Stimulated activated CD8-positive, alpha-beta memory T cell treated with anti-CD3 and anti-CD28 coated beads, Interleukin-7, amount 100 ng/mL, for 24 hours (primary cell): ENCODE measurements around the gene SIK3.
"Not testable (repeated sequence)": the region's sequence is repeated elsewhere in the genome, so short reads cannot be mapped to it uniquely, and the experiment has no call there.

ENCODE experiments used
- DNase-seq: peaks from one replicate; pipeline ENCODE4 v3.0.0-alpha.2; 2020; ENCODE audit warnings: low read depth

The SIK3 gene

DNA sequence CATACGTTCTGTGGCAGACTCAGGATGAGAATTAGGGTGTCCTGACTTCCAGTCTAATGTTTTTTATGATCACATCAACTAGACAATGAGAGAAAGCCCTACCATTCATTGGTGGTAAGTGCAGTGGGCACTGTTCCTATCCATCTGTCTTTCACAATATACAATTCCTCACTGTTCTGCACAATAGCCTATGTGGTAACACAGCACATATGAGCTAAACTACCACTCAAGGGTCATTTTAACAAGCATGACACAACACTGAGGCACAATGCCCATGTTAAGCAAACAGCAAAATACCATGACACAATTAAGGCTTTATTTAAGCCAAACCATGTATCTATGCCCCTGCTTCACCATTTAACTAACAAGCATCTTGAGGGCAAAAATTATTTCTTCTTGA lies 52.3 kb downstream of the SIK3 start:
- no peak for DNase-seq

DNA sequence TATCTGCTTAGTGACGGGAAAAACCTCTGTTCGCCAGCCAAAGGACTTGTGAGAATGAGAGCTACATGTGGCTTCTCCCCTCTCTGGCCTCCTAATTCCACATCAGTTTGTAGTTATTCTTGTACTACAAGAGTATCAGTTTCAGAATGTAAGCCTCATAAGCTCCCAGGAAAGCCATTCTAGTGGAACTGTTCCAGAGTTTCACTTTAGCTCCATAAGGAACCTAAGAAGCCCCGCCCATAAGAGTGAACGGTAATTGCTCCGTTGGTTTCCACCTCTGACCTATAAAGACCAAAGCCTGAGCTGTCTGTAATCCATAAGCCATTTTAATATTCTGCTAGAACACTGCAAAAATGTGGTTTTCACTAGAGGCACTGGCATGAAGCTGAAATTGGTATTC lies 53.0 kb downstream of the SIK3 start:
- DNase-seq = no peak

DNA sequence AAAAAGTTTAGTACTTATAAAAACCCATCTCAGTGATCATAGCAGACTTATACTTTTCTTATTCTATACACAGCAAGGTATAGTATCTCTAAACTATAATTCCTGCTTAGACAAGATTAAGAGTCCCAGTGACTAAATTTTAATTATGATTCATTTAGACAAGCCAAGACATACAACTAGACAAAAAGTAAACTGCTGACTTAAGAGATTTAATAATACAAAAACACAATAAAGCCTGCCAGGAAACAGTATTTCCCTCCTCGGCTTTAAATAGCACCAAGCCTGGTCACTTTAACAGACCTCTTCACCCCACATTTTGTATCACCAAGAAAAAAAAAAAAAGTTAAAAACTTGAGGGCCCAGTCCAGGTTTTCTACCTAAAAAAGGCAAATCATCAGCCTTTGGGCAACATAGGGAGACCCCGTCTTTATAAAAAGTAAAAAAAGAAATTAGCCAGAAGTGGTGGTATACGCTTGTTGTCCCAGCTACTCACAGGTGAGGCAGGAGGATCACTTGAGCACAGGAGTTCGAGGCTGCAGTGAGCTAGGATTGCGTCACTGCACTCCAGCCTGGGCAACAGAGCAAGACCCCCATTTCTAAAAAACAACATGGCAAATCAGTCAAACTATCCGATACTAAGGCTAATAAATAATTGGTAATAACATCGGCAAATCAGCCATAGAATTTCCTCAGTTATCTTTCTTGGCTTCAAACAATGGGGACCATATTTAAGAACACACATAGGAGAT lies 53.8 kb downstream of the SIK3 start:
- no peak for DNase-seq

DNA sequence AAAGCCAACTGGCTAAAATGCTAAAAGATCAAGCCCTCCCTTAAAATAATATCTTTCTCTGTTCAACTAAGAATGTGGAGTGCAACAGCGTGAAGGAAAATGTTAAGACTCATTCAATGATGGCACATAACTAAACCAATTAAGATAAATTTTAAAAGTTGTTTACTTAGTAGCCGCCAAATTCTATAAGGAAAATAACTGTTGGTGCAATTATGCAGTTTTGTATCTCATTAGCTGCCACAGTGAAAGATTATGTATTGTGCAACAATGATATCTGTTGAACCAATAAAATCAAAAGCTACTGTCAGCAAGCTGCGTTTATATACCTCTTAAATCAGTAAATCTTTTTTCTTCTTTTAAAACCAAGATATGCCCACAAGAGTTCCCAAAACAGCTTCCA lies 55.5 kb downstream of the SIK3 start:
- no peak for DNase-seq

DNA sequence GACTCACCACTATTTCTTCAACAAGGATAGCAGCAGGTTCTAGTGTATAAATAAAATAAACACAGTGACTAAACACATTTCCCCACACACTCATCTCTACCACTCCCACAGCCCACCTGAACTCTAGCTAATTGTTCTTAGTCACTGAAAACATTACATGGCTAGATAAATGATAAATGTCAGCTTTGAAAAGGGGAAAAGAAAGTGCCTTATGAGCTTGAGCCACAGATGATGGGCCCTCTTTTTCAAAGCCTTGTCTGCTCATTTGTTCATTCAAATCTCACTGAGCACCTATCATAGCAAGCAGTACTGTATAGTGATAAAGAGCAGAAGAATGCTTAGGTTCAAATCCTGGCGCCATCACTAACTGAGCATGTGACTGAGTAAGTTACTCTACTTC lies 58.3 kb downstream of the SIK3 start:
- DNase-seq = no peak

DNA sequence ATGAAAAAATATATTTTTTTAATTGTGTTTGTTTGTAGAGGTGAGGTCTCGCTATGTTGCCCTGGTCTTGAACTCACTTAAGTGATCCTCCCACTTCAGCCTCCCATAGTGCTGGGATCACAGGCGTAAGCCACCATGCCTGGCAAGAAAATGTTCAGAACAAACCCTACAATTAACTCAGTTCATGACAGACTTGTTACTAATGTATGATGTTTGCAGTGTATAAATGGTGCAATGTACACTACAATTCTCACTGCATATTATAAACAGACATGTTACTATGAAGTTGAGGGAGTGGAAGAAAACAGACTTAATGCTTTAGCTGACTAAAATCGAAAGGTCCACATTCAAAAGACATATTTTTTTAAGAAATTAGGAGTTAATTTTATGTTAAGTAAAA lies 59.0 kb downstream of the SIK3 start:
- no peak for DNase-seq

DNA sequence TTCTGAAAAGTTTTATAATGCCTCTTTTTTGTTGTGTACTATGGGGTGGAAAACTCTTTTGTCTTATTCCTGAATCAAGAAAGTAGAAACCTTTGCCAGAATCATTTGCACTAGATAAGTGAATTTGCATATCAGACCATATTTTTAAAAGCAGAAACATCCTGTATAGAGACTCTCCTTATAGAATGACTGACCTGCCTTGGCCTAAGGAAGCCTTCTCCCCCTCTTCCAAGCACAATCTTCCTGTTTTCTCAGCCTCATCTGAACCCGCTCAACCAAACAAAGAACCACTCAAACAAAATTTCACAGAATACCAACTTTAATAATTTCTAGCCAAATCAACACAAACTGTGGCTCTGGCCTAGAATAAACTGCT lies 60.3 kb downstream of the SIK3 start:
- DNase-seq = no peak

DNA sequence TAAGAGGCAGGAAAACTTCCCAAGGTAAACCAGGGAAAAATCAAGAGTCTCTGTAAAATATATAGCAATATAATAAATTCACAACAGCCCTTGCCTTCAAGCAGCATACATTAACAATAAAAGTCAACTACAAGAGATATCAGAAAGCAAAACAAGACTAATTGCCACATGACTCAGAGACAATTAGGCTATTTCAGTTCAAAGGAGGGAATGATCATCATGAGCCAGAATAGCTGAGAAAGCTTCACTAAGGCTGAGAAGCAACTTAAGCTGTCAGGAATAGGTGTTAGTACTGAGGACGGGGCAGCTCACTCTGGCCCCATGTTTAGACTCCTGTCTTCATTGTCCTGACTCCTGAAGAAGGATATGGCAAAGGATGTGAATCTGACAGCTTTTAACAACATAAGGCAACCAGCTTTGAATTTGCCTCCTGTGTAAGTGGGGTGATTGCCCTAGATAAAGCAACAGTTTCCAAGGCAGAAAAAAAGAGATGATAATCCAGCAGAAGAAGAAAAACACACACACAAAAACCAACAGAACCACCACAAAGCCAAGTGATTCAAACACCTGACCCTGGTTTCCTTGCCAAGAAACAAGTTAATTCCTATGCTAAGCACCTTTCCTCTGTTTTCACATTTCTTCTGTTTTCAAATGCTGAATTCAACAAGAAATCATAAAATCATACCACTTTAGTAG lies 60.8 kb downstream of the SIK3 start:
- DNase-seq = no peak

DNA sequence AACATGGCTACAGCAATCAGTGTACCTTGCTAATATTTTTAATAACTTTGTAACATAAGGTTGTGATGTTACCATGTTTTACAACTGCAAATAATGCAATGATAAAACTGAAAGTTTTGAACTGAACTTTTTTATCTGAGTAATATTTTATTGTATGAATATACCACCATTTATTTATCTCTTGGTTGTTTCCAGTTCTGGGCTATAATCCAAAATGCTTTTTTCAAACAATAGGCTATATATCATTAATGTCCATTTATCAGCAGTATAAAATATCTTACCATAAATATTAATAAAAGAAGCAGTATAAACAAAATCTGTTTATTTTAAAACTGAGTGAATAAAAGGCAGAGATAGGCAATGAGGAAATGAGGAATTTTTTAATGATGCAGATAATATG lies 63.3 kb downstream of the SIK3 start:
- DNase-seq = no peak

DNA sequence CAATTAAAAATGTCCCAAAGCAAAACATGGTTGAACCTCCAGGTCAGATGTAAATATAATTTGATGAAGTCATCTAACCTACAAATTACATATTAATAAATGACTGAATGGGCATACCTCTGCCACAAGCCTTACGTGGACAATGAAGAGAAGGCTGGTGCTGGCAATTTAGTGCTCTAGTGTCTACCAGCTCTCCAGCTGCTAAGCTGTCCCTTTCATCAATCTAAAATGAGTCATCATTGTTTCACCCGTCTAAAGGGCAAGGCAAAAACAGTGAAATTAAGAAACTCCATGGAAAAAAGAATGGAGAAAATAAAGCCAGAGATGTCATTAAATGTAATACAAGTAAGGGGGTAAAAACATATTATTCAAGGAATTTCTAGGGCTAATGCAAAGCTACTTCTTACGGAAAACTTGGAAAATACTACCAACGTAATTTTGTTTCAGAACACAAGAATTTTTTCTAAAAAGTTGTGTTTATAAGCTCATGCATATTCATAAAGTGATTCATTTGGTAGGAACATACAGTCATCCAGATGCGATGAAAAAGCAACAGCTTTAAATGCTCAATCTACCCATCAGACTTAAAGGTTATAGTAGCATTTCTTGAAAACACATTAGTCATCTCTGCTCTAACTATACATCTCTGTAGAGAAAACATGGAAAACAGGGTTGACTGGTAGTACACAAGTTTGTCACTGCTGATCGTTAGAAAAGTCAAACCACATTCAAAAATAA lies 71.5 kb downstream of the SIK3 start:
- DNase-seq = no peak

DNA sequence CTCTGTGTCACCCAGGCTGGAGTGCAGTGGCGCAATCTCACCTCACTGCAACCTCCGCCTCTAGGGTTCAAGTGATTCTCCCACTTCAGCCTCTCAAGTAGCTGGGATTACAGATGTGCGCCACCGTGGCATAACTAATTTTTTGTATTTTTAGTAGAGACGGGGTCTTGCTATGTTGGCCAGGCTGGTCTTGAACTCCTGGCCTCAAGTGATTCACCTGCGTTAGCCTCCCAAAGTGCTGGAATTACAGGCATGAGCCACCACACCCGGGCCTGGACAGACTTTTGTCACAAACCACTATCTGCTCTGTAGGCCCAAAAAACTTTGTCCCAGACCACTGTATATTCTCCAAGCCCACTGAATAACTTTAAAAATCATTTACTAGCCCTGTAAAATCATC lies 74.5 kb downstream of the SIK3 start:
- not testable (repeated sequence) for DNase-seq

DNA sequence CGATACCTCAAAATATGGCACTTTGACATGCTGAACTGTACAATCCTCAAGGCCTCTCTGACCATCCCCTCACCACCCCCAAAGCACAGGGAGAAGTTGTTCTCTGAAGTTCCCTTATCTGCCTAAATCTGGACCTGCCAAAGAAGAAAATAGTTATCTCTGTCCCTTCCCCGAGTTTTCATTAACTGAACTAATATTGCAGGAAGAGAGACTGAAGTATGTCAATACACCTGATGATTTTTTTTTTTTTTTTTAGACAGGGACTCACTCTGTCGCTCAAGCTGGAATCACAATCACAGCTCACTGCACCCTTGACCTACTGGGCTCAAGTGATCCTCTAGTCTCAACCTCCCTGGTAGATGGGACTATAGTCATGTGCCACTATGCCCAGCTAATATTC lies 75.0 kb downstream of the SIK3 start:
- DNase-seq = no peak

DNA sequence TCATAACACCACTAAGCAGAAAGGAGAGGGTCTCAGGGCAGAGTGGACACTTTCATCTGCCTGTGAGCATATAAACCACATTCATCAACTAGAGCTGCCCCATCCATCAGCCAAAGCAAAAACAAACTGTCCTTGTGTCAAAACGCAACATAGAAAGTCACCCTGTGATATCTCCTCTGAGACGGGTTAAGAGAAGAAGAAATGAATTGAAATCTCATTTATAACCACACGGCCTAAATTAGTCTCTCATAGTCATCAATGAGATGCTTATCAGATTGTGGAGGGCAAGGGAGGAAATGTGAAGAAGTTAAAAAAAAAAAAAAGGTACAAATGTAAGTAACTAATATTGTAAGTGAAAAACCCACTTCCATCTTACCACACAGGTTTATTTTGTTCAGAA lies 75.7 kb downstream of the SIK3 start:
- DNase-seq = no peak

DNA sequence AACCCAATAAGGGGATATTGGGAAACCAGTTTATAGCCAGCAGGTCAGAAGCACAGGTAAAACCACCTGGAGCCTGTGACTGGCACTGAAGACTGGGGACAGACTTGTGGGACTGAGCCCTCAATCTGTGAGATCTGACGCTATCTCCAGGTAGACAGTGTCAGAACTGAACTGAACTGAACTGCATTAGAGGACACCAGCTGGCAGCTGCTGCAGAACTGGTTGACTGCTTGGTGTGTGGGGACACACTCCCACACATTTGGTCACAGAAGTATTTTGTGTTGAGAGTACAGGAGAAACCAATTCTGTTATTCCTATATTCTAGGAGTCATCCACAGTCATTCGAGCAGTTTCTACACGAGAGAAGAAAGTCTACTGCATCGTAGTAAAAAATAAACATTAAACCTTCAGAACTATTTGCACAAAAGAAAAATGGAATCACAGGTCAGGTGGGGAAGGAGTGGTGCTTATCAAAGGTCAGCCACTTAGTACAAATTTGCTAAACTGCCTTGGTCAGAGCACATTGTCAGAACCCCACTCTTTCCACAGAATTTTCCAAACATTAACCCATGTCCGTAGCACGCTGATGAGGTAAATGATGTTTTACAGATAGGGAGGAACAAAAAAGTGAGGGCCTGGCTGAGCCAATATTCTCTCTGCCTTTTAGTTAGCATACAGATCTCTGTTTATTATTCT lies 77.2 kb downstream of the SIK3 start:
- DNase-seq = no peak

DNA sequence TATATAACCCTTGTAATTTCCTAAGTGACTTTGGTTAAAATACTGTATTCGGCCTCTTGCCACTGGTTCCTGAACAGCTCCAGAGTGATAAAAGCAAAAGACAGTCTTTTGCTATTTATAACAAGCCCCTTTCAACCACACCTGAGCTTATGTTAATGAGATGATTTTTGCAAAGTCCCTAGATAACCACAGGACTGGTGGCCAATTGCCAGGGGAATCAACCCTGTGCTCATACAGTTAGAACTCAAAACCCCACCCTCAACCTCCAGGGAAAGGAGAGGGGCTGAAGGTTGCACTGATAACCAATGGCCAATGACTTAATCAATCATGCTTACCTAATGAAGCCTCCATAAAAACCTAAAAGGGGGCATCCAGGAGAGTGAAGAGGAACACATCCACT lies 77.9 kb downstream of the SIK3 start:
- DNase-seq = no peak

DNA sequence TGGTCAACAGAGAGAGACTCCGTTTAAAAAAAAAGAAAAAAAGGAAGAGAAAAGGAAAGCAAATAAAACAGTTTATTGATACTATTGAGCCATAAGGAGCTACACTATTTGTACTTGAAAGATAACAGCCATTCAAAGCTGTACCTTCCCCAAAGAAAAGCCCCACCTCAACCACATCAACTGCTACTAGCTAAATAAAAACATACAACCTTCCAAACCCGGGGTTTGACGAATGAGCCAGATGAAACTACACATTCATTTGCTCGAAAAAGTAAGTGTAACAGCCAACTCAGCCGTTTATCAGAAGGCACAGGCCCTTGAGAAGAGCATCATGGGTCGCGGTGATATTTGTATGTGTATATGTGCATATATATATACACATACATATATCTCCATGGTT lies 78.4 kb downstream of the SIK3 start:
- DNase-seq = no peak

DNA sequence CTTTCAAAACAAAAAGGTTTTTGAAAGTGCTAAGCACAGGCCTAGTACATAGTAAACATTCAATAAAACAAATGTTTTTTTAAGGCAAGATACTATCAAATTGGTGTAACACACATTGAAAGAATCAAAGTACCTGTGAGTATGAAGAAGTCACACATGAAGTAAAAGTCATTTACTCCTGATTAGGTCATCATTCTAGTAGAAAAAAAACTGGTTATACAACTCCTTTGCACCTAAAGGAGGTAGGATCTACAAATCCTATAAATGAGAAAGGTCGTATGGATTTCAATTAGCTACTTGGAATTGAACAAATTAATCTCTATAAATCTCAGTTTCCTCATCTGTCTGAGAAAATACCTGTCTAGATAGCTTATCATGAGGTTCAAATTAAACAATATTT lies 80.8 kb downstream of the SIK3 start:
- no peak for DNase-seq

DNA sequence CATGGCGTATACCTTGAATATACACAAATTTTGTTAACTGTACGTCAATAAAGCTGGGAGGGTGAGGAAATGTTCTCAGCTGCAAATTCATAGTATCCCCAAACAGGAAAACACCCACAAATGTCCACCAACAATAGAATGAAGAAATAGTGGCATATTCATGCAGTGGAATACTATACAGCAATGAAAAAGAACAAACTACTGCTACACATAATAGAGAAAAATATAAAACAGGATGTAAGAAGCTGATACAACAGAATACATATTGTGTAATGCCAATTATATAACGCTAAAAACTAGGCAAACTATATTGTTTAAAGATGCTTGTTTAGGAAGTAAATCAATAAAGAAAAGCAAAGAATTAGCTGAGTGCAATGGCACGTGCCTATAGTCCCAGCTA lies 81.5 kb downstream of the SIK3 start:
- DNase-seq = no peak

DNA sequence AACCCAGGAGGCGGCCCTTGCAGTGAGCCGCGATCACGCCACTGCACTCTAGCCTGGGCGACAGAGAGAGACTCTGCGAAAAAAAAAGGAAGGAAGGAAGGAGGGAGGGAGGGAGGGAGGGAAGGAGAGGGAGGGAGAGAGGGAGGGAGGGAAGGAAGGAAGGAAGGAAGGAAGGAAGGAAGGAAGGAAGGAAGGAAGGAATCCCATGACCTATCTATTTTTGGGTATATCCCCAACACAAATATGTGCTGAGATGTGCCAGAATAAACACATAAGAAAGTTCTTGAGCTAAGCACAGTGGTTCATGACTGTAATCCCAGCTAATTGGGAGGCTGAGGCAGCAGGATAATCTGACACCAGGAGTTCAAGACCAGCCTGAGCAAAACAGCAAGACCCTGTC lies 82.0 kb downstream of the SIK3 start:
- no peak for DNase-seq

DNA sequence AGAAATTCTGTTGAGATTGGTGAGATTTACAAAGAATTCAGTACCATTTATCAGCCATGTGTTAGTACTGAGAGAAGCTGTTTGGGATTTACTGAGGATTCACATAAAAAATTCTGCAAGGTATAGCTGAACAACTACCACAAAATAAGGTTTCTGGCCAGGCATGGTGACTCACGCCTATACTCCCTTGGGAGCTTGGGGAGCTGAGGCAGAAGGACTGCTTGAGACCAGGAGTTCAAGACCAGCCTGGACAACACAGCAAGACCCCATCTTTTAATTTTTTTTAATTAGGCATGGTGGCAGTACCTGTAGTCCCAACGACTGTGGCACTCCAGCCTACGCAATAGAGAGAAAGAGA lies 86.7 kb downstream of the SIK3 start:
- no peak for DNase-seq

DNA sequence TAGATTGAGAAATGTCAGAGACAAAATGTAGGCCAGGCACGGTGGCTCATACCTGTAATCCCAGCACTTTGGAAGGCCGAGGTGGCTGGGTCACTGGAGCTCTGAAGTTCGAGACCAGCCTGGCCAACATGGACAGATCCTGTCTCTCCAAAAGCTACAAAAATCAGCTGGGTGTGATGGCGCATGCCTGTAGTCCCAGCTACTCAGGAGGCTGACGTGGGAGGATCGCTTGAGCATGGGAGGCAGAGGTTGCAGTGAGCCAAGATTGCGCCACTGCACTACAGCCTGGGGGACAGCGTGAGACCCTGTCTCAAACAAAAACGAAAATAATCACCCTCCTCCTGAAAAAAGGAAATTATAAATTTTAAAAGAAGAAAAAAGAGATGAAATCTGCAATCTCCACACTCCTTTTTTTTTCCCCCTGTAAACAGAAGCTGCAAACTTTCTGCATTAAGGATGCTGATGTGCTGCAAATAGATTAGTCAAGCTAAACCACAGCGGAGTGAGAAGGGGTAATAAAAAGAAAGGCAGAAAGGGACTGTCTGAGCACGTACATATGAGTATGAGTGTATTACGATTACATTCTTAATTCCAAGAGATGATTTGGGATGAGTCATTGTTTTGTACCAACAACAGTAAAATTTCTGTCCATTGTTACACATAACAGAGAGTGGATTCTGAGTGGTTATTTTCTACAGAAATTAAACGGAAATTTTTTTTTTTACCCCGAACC lies 87.3 kb downstream of the SIK3 start:
- DNase-seq = no peak

DNA sequence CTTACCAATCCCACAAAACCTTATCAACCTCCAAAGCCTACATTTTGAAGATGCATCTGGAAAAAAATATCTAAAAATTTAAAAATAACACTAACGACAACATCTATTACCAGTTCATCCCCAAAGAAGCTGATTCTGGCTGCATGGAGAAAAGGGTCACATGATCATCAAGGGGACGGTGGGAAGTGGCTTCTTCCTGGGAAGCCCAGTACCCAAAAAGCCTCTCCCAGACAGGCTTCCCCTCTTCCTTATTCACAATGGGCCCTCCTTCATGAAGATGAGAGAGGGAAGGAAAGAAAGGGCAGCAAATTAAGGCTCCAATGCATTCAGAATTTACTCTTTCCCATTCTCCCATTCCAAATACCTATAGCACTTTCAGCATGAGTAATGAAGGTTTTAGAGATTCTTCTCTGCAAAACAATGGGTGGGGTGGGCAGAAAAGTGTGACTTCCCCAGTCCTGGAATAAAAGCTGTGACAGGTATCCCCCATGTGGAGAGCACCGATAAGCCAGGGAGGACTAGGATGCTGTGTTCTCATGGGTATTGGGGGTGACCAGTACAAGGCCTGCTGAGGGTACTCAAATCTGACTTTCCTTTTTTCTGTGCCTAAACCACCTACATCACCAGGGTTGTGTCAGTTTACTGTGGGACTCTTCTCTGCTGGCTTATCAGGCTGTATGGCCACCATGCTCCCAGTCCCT lies 88.2 kb downstream of the SIK3 start:
- no peak for DNase-seq
